CD8-positive, alpha-beta memory T cell (primary cell): ENCODE results near the gene ANO4. TPM values are rescaled to one million over a fixed set of nuclear protein-coding genes. Genes with fewer than 3 reads are reported as not detected.

Experiments used
- CTCF ChIA-PET: fragments of 350-600 bp; sonication (Branson Sonifier 250); formaldehyde crosslinking; loops from one replicate; lab custom pipeline; 2021; ENCODE audit warnings: antibody characterized with exemption; lab: Charles Lee
- POLR2A ChIA-PET: fragments of 350-600 bp; sonication (Branson Sonifier 250); formaldehyde crosslinking; loops from one replicate; lab custom pipeline; 2021; ENCODE audit warnings: antibody characterized with exemption; lab: Charles Lee
- DNase-seq, 5 donors: peaks; one replicate each; pipeline versions ENCODE4 v3.0.0 to v3.0.0-alpha.2; 2020 to 2022; ENCODE audit warnings: mixed read lengths in 1 of 5
- H3K27ac ChIP-seq: one replicate; pipeline ENCODE4 v1.7.0; 2013; ENCODE audit warnings: low read depth, mild to moderate bottlenecking, low read length, moderate library complexity
- H3K27me3 ChIP-seq: 2 replicates; pipeline ENCODE4 v1.7.0; 2013; ENCODE audit warnings: low read length, mild to moderate bottlenecking; ENCODE audit not compliant: insufficient read depth, poor library complexity, severe bottlenecking
- H3K36me3 ChIP-seq: 2 replicates; pipeline ENCODE4 v1.7.0; 2013; ENCODE audit warnings: mild to moderate bottlenecking, low read length, moderate library complexity; ENCODE audit not compliant: insufficient read depth
- H3K4me1 ChIP-seq: 2 replicates; pipeline ENCODE4 v1.7.0; 2013; ENCODE audit warnings: mild to moderate bottlenecking, low read length, moderate library complexity; ENCODE audit not compliant: insufficient read depth
- H3K4me3 ChIP-seq: 2 replicates; pipeline ENCODE4 v1.7.0; 2013; ENCODE audit warnings: mild to moderate bottlenecking, low read length
- H3K9me3 ChIP-seq: 2 replicates; pipeline ENCODE4 v1.7.0; 2013; ENCODE audit warnings: mild to moderate bottlenecking, low read length
- H3K27ac Mint-ChIP-seq, 8 donors: one replicate each; pipeline ENCODE4 v1.8.0; 2020 to 2021; ENCODE audit warnings: mixed read lengths in 8 of 8, mild to moderate bottlenecking in 6 of 8, inconsistent platforms in 3 of 8, moderate library complexity in 3 of 8
- H3K27me3 Mint-ChIP-seq, 2 donors: one replicate each; pipeline ENCODE4 v1.8.0; 2020 to 2021; ENCODE audit warnings: mixed read lengths in 2 of 2, mild to moderate bottlenecking in 1 of 2, moderate library complexity in 1 of 2
- H3K36me3 Mint-ChIP-seq, 3 donors: one replicate each; pipeline ENCODE4 v1.8.0; 2020 to 2021; ENCODE audit warnings: mixed read lengths in 3 of 3, inconsistent platforms in 1 of 3, mild to moderate bottlenecking in 1 of 3
- H3K4me1 Mint-ChIP-seq, 3 donors: one replicate each; pipeline ENCODE4 v1.8.0; 2020 to 2021; ENCODE audit warnings: mixed read lengths in 3 of 3, inconsistent platforms in 1 of 3, mild to moderate bottlenecking in 1 of 3
- H3K4me3 Mint-ChIP-seq, 7 donors: one replicate each; pipeline ENCODE4 v1.8.0; 2020 to 2021; ENCODE audit warnings: mixed read lengths in 7 of 7, mild to moderate bottlenecking in 6 of 7, moderate library complexity in 4 of 7, inconsistent platforms in 2 of 7
- H3K9me3 Mint-ChIP-seq, 5 donors: one replicate each; pipeline ENCODE4 v1.8.0; 2020 to 2022; ENCODE audit warnings: mixed read lengths in 5 of 5, mild to moderate bottlenecking in 3 of 5, moderate library complexity in 2 of 5, inconsistent platforms in 1 of 5
- polyA plus RNA-seq: library from polyadenylated mRNA; unstranded; fragments of 300-500 nt; fragmentation: Illumina TruSeq; gene quantifications from one replicate; pipeline ENCODE4 v1.2.3, GENCODE V29; 2021
- total RNA-seq, 2 experiments: library from RNA; stranded (reverse); gene quantifications; one replicate each; pipeline ENCODE4 v1.2.3, GENCODE V29; 2021

Gene ANO4
- total and polyA plus RNA-seq, 3 experiments from 2014 or later, result not detected

DNA sequence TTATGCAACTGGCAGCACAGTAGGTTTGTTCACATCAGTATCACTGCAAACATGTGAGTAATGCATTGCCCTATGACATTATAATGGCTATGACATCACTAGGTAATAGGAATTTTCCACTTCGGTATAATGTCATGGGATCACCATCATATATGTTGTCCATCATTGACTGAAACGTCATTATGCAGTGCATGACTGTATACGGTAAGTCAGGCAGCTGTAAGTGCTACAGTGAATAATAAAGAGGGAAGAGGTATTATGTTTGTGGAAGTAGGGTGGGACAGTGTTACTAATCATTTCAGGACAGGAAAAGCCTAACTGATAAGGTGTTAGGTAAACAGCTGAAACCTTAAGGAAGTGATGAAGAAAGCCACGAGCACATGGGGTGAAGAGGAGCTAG is 68.1 kb downstream of the ANO4 start:
- Histone ChIP-seq H3K4me3 (no peak overlapping the region), H3K36me3 (no peaks in the 10 kb centered on the region), H3K4me1 (no peaks in the 10 kb centered on the region), H3K9me3 (no peaks in the 10 kb centered on the region), H3K27me3 (no peaks in the 10 kb centered on the region), H3K27ac (no peak overlapping the region)
- peaks cover 0 to 2% of the 10 kb centered on the region in 2 donors for H3K27me3 Mint-ChIP-seq
- H3K9me3 Mint-ChIP-seq, result peaks cover 0 to 7% (median 2%) of the 10 kb centered on the region in 5 donors
- CTCF ChIA-PET, result no interaction called here
- no peak overlapping the region for H3K4me3 Mint-ChIP-seq
- DNase-seq, result no peak
- H3K36me3 Mint-ChIP-seq, result no peaks in the 10 kb centered on the region
- H3K4me1 Mint-ChIP-seq, result no peaks in the 10 kb centered on the region
- POLR2A ChIA-PET, result no interaction called here
- no peak overlapping the region for H3K27ac Mint-ChIP-seq

DNA sequence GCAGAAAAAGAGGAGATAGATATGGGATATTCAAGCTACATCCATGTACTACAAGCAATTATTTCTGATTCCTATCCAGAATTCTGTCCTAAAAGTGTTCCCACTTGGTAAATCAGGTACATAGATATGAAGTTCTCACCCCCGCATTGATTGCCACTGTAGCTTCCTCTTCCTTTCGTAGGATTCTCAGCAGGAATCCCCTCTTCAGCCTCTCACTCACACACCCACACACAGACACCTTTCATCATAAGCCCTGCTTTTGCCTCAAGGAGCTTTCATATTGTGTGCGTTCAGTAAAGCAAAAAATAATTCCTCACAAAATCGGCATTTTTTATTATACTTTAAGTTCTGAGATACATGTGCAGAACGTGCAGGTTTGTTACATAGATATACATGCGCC is 69.8 kb downstream of the ANO4 start:
- H3K27me3 Mint-ChIP-seq, result peaks cover 0 to 2% of the 10 kb centered on the region in 2 donors
- no peaks in the 10 kb centered on the region for H3K27me3 ChIP-seq
- no peaks in the 10 kb centered on the region for H3K36me3 Mint-ChIP-seq
- no peak overlapping the region for H3K4me3 ChIP-seq
- H3K9me3 ChIP-seq, result no peaks in the 10 kb centered on the region
- peaks cover 0 to 7% (median 2%) of the 10 kb centered on the region in 5 donors for H3K9me3 Mint-ChIP-seq
- no peaks in the 10 kb centered on the region for H3K4me1 ChIP-seq
- H3K27ac ChIP-seq, result no peak overlapping the region
- no peak overlapping the region for H3K27ac Mint-ChIP-seq
- no peak overlapping the region for H3K4me3 Mint-ChIP-seq
- ChIA-PET CTCF (no interaction called here), POLR2A (no interaction called here)
- H3K4me1 Mint-ChIP-seq, result no peaks in the 10 kb centered on the region
- H3K36me3 ChIP-seq, result no peaks in the 10 kb centered on the region
- no peak for DNase-seq

DNA sequence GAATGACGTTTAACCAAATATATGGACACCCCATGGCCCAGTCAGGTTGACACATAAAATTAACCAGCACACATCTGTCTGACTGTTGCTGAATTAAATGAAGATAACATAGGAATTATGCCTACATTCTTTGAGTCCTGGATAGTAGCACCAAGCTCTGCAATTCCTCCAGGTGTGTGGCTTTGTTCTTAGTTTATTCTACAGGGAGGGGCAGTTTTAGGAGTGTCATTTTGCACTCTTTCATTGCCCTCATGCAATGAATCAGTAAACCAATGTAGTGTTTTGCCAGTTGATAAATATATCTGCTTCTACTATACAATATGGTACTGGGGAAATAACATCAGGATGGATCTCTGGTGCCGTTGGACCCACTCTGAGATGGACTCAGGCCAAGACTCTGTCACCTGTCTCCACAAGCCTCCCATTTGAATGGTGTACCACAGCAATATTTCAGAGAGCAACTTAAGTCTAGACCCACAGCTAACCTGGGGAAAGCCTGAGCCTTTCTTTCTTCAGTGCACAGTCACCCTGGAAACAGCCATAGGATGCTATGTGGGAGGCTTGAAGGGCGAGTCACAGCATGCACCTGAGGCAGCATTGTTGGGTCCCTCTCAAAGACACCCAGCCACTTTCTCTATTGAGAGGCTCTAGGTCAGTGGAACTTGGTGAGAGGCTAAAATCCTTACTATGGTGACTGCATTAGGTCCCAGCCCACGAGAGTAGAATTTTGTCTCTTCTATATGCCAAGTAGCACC is 73.2 kb downstream of the ANO4 start:
- POLR2A ChIA-PET, result no interaction called here

DNA sequence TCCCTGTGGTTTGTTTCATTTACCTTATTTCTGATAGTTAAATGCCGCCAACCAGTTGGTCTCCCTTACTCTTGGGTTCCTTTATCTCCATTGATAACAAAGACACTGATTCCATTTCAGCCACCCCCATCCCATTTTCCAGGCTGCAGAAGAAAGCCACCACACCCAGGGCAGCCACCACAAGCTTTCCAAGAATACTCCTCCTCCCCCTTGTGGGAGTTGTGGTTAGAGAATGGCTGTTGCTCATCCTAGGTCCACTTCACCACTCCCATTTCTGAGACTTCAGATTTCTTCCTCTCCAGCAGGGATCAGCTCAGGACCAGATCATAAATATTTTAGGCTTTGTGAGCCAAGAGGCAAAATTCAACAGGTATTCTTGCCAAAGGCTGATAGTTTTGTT is 73.9 kb downstream of the ANO4 start:
- no peak for DNase-seq
- Mint-ChIP-seq H3K4me3 (no peak overlapping the region), H3K4me1 (no peaks in the 10 kb centered on the region), H3K9me3 (peaks cover 5 to 14% (median 7%) of the 10 kb centered on the region in 5 donors), H3K27me3 (no peaks in the 10 kb centered on the region), H3K36me3 (peaks cover 0 to 2% (median 0%) of the 10 kb centered on the region in 3 donors), H3K27ac (peak overlapping the region in 1 of 8 donors; percentile 71)
- H3K4me1 ChIP-seq, result no peaks in the 10 kb centered on the region
- H3K4me3 ChIP-seq, result no peak overlapping the region
- no peaks in the 10 kb centered on the region for H3K27me3 ChIP-seq
- H3K9me3 ChIP-seq, result no peaks in the 10 kb centered on the region
- ChIA-PET POLR2A (no interaction called here), CTCF (no interaction called here)
- H3K27ac ChIP-seq, result no peak overlapping the region
- no peaks in the 10 kb centered on the region for H3K36me3 ChIP-seq

More for the DNA sequence above, 73.2 kb downstream of the ANO4 start:
- no peaks in the 10 kb centered on the region for H3K27me3 ChIP-seq
- Mint-ChIP-seq H3K36me3 (no peaks in the 10 kb centered on the region), H3K27me3 (peaks cover 0 to 2% of the 10 kb centered on the region in 2 donors), H3K9me3 (peaks cover 0 to 8% (median 2%) of the 10 kb centered on the region in 5 donors), H3K4me1 (no peaks in the 10 kb centered on the region), H3K4me3 (no peak overlapping the region), H3K27ac (no peak overlapping the region)
- H3K9me3 ChIP-seq, result no peaks in the 10 kb centered on the region
- no peak for DNase-seq
- H3K4me1 ChIP-seq, result no peaks in the 10 kb centered on the region
- CTCF ChIA-PET, result no interaction called here
- H3K27ac ChIP-seq, result no peak overlapping the region
- no peaks in the 10 kb centered on the region for H3K36me3 ChIP-seq
- no peak overlapping the region for H3K4me3 ChIP-seq

DNA sequence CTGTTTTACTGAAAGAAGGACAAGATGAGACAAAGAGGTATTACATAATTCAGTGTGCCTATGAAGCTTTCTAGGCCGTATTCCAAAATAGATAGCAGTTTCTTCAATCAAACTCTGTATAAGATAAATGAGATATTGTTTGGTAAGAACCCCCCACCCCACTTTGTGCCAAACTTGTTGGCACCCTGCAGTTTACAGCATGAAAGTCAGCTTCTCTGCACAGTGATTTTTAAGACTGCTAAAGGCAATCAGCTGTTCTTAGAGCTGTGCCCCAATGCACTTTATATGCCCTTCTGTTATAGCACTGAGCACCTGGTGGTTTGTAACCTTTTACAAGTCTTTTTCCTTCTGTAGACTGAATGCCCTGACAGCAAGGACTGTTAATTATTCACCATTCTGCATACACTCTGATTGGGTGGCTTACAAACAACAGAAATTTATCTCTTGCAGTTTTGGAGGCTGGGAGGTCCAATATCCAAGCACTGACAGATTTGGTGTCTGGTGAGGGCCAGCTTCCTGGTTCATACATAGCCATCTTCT is 76.7 kb downstream of the ANO4 start:
- Mint-ChIP-seq H3K27ac (peak overlapping the region in 1 of 8 donors; percentile 39), H3K36me3 (peaks cover 0 to 2% (median 0%) of the 10 kb centered on the region in 3 donors), H3K4me1 (no peaks in the 10 kb centered on the region), H3K4me3 (no peak overlapping the region), H3K9me3 (peaks cover 8 to 17% (median 13%) of the 10 kb centered on the region in 5 donors), H3K27me3 (peaks cover 0 to 2% of the 10 kb centered on the region in 2 donors)
- no peaks in the 10 kb centered on the region for H3K4me1 ChIP-seq
- CTCF ChIA-PET, result no interaction called here
- no peak overlapping the region for H3K4me3 ChIP-seq
- no peaks in the 10 kb centered on the region for H3K27me3 ChIP-seq
- no peak overlapping the region for H3K27ac ChIP-seq
- no peaks in the 10 kb centered on the region for H3K9me3 ChIP-seq
- no peaks in the 10 kb centered on the region for H3K36me3 ChIP-seq
- no peak for DNase-seq
- POLR2A ChIA-PET, result no interaction called here

DNA sequence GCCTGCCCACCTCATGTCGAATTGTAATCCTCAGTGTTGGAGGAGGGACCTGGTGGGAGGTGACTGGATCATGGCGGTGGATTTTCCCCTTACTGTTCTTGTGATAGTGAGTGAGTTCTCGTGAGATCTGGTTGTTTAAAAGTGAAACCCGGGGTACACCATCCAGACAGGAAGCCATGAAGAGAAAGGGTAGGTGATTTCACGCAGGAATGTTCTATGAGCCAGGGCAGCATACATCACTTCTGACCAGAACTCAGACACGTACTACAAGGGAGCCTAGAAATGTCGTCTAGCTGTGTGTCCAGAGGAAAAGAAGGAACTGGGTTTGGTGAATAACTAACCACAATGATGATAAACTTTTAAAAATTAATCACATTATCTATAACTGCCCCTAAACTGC is 80.6 kb downstream of the ANO4 start:
- DNase-seq, result no peak
- H3K4me3 Mint-ChIP-seq, result no peak overlapping the region

DNA sequence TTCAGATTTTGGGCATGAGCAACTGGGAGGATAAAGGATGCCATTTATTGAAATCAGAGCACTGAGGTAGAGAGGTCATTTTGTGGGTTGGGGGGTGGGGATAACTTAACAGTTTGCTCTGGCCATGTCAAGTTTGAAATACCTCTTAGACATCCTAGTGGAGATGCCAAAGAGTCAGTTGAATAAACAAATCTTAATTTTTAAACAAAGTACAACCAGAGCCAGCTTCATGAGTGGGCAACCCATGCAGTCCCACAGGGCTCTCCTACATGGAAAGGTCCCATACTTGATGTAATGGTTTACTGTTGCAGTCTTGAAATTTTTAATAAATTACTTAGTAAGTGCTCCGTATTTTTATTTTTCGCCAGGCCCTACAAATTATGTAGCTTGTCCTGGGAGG is 81.2 kb downstream of the ANO4 start:
- Mint-ChIP-seq H3K4me1 (no peaks in the 10 kb centered on the region), H3K27me3 (peaks cover 0 to 3% of the 10 kb centered on the region in 2 donors), H3K36me3 (peaks cover 0 to 2% (median 0%) of the 10 kb centered on the region in 3 donors), H3K27ac (no peak overlapping the region), H3K4me3 (no peak overlapping the region), H3K9me3 (peaks cover 9 to 17% (median 13%) of the 10 kb centered on the region in 5 donors)
- H3K9me3 ChIP-seq, result no peaks in the 10 kb centered on the region
- H3K4me3 ChIP-seq, result no peak overlapping the region
- DNase-seq, result no peak
- no peaks in the 10 kb centered on the region for H3K27me3 ChIP-seq
- ChIA-PET CTCF (no interaction called here), POLR2A (no interaction called here)
- no peaks in the 10 kb centered on the region for H3K4me1 ChIP-seq
- H3K36me3 ChIP-seq, result no peaks in the 10 kb centered on the region
- H3K27ac ChIP-seq, result no peak overlapping the region

More for the DNA sequence above, 80.6 kb downstream of the ANO4 start:
- no peaks in the 10 kb centered on the region for H3K4me1 Mint-ChIP-seq
- H3K4me1 ChIP-seq, result no peaks in the 10 kb centered on the region
- H3K27me3 ChIP-seq, result no peaks in the 10 kb centered on the region
- no peaks in the 10 kb centered on the region for H3K36me3 ChIP-seq
- POLR2A ChIA-PET, result no interaction called here
- peaks cover 0 to 3% of the 10 kb centered on the region in 2 donors for H3K27me3 Mint-ChIP-seq
- H3K27ac Mint-ChIP-seq, result no peak overlapping the region
- peaks cover 0 to 2% (median 0%) of the 10 kb centered on the region in 3 donors for H3K36me3 Mint-ChIP-seq
- H3K9me3 Mint-ChIP-seq, result peaks cover 9 to 17% (median 13%) of the 10 kb centered on the region in 5 donors
- no peaks in the 10 kb centered on the region for H3K9me3 ChIP-seq
- H3K27ac ChIP-seq, result no peak overlapping the region
- no peak overlapping the region for H3K4me3 ChIP-seq
- CTCF ChIA-PET, result no interaction called here

DNA sequence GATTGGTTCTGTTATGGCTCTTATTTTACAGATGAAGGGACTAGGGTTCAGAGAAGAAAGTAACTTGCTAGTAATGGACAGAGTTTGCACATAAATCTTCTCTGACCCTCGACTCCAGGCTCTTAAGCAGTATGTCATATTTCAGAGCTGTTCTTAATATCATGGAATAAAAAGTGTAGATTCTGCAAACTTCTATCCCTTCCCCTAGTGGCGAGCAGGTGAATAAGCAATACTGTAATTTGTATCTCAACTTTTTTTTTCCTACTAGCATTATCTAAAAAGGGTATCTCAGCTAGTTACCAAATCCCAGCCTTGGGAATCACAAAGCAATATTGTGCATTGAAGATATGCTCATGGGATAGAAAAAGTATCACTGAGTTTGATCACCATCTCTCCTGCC is 83.2 kb downstream of the ANO4 start:
- Histone ChIP-seq H3K27ac (no peak overlapping the region), H3K9me3 (no peaks in the 10 kb centered on the region), H3K4me3 (no peak overlapping the region), H3K36me3 (no peaks in the 10 kb centered on the region), H3K27me3 (no peaks in the 10 kb centered on the region), H3K4me1 (no peaks in the 10 kb centered on the region)
- ChIA-PET CTCF (no interaction called here), POLR2A (no interaction called here)
- Mint-ChIP-seq H3K27ac (no peak overlapping the region), H3K27me3 (peaks cover 0 to 3% of the 10 kb centered on the region in 2 donors), H3K9me3 (peaks cover 9 to 17% (median 13%) of the 10 kb centered on the region in 5 donors), H3K36me3 (peaks cover 0 to 2% (median 0%) of the 10 kb centered on the region in 3 donors), H3K4me3 (no peak overlapping the region), H3K4me1 (no peaks in the 10 kb centered on the region)
- DNase-seq, result no peak
